ENCODE data around the gene PRRX2. TPM values are rescaled to one million over a fixed set of nuclear protein-coding genes. Genes with fewer than 3 reads are reported as not detected.

Gene PRRX2
- polyA plus RNA-seq, 1 experiment, result 8.3 TPM

DNA sequence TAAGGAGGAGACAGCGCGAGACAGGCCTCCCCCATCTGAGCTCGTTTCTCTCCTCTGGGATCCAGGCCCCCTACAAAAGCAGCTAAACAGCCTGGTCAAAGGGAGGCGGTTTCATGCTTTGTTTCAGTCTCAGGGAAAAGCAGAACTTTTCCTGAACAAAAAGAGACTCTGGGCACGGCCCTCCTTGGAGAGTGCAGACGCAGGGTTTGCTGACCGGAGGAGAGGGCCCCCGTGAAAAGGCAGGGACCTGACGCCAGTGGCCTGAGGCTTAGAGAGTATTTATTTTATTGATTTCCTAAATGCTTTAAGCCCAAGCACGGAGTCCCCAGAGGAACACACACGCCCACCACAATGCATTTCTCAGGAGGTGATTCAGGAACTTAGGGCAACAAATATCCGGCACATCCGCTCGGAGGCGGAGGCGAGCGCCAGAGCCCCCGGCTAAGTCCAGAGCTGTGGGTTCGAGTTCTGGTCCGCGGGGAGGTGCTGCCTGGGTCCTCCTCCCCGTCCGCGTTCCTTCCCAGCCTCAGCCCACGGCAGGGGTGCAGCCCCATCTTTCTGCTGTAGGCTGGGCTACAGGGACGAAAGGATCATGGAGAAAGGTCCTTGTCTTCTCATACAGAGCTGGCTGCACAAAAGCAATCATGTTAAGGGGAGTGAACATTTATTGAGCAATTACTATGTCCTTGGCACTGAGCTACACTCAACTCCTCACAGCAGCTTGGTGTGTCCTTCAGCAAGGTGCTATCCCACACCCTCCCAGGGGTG, 47.4 kb downstream of the PRRX2 start:
- H3K27me3 ChIP-seq (ENCODE audit: control insufficient read depth, insufficient read depth, low read length), result no peaks in the 10 kb centered on the region
- POLR2A ChIA-PET, result interaction anchor here (0.5 to 2.1 kb wide), 6 partner anchors 10 to 292 kb away, joined by 4 to 20 read pairs (median 6); partner anchors contain the start of gene PRRX2
- TF ChIP-seq, protein P1, sequence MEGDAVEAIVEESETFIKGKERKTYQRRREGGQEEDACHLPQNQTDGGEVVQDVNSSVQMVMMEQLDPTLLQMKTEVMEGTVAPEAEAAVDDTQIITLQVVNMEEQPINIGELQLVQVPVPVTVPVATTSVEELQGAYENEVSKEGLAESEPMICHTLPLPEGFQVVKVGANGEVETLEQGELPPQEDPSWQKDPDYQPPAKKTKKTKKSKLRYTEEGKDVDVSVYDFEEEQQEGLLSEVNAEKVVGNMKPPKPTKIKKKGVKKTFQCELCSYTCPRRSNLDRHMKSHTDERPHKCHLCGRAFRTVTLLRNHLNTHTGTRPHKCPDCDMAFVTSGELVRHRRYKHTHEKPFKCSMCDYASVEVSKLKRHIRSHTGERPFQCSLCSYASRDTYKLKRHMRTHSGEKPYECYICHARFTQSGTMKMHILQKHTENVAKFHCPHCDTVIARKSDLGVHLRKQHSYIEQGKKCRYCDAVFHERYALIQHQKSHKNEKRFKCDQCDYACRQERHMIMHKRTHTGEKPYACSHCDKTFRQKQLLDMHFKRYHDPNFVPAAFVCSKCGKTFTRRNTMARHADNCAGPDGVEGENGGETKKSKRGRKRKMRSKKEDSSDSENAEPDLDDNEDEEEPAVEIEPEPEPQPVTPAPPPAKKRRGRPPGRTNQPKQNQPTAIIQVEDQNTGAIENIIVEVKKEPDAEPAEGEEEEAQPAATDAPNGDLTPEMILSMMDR (IDR thresholded peaks at IDR 0.05; ENCODE audit: low read depth, low read length), result 0 out of 2 replicates have a peak, but pooled peaks have one; percentile 10
- H3K4me3 ChIP-seq (ENCODE audit: low read depth, low read length), result peak overlapping the region; percentile 36
- peak overlapping the region; percentile 95 for H3K27ac ChIP-seq (ENCODE audit: low read depth, low read length)
- CTCF ChIA-PET, result interaction anchor here (1.0 to 5.0 kb wide), 4 partner anchors 13 to 63 kb away, joined by 3 to 34 read pairs (median 6); no protein-coding TSS in a partner anchor
- H3K9me3 ChIP-seq (ENCODE audit: control insufficient read depth, insufficient read depth, low read length), result no peaks in the 10 kb centered on the region; the same call in 1 of the 2 replicates
- peak; percentile 41 for DNase-seq (ENCODE audit: low read depth, low spot score)

DNA sequence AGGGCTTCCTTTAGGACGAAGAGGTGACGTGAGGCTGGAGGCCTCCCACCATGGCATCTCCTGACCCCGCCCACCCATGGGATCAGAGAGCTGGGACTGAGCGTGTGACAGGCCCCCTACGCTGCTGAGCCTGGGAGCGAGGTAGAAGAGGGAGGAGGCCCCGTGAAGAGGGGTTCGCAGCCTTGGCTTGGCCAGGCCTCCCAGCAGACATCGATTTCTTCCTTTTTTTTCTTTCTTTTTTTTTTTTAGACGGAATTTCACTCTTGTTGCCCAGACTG, 47.9 kb downstream of the PRRX2 start:
- no peak for DNase-seq (ENCODE audit: low read depth, low spot score)

DNA sequence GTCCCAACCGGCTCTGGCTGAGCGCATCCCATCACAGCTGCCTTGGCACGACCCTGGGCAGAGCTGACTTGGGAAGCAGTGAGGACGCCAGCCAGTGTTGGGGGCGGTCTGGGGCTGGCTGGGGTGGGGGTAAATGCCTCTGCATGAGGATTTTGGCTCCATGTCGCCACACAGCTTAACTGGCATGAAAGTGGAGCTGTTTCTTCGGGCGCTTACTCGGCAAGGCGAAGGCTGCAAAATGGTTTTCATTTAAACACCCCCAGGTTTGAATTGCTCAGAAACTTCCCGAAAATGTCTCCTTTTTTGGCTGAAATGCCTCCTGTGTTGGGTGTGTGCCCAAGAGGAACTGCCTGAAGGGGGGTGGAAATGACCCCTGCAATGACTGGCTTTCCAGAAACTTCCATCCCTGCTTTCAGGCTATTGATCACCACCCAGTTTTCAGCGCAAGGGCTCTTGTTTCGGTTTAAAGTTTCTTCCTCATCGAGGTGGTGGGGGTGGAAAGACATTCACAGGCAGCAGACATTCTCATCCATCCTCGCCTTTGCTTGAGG, 49.1 kb downstream of the PRRX2 start:
- no peak for DNase-seq (ENCODE audit: low read depth, low spot score)
- TF ChIP-seq, protein P1 (IDR thresholded peaks at IDR 0.05; ENCODE audit: low read depth, low read length), result no peak
- Histone ChIP-seq H3K4me3 (ENCODE audit: low read depth, low read length) (no peak overlapping the region), H3K27ac (ENCODE audit: low read depth, low read length) (no peak overlapping the region), H3K27me3 (ENCODE audit: control insufficient read depth, insufficient read depth, low read length) (no peaks in the 10 kb centered on the region), H3K9me3 (ENCODE audit: control insufficient read depth, insufficient read depth, low read length) (no peaks in the 10 kb centered on the region; the same call in 1 of the 2 replicates)
- CTCF ChIA-PET, result interaction anchor here (5.0 kb wide), 1 partner anchor 12 kb away, joined by 34 read pairs; no protein-coding TSS in a partner anchor
- POLR2A ChIA-PET, result no interaction called here

More for the DNA sequence above, 47.9 kb downstream of the PRRX2 start:
- Histone ChIP-seq H3K4me3 (ENCODE audit: low read depth, low read length) (no peak overlapping the region), H3K27ac (ENCODE audit: low read depth, low read length) (peak overlapping the region; percentile 95), H3K27me3 (ENCODE audit: control insufficient read depth, insufficient read depth, low read length) (no peaks in the 10 kb centered on the region), H3K9me3 (ENCODE audit: control insufficient read depth, insufficient read depth, low read length) (no peaks in the 10 kb centered on the region; the same call in 1 of the 2 replicates)
- ChIA-PET POLR2A (interaction anchor here (2.0 to 2.1 kb wide), 3 partner anchors 11 to 64 kb away, joined by 4 to 20 read pairs (median 10); no protein-coding TSS in a partner anchor), CTCF (interaction anchor here (1.0 to 5.0 kb wide), 3 partner anchors 13 to 46 kb away, joined by 3 to 34 read pairs (median 8); no protein-coding TSS in a partner anchor)
- TF ChIP-seq, protein P1 (IDR thresholded peaks at IDR 0.05; ENCODE audit: low read depth, low read length), result no peak

DNA sequence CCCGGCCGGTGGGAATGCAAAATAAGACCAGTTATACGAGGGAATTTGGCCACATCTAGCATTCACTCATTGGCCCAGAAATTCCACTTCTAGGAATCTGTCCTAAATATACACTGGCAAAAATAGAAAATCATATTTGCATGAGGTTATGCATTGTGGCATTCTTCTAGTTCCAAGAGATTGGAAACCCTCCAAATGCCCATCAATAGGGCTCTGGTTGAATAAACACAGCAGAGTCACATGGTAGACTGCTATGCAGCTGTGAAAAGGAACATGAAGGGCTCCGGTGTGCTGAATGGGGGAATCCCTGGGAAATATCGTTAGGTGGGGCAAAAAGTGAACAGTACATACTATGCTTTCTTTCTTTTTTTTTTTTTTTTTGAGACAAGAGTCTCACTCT, 50.6 kb downstream of the PRRX2 start:
- Histone ChIP-seq H3K9me3 (ENCODE audit: control insufficient read depth, insufficient read depth, low read length) (no peaks in the 10 kb centered on the region; the same call in 1 of the 2 replicates), H3K27ac (ENCODE audit: low read depth, low read length) (no peak overlapping the region), H3K4me3 (ENCODE audit: low read depth, low read length) (no peak overlapping the region), H3K27me3 (ENCODE audit: control insufficient read depth, insufficient read depth, low read length) (no peaks in the 10 kb centered on the region)
- no peak for DNase-seq (ENCODE audit: low read depth, low spot score)
- POLR2A ChIA-PET, result no interaction called here
- CTCF ChIA-PET, result interaction anchor here (0.7 to 5.0 kb wide), 2 partner anchors 10 to 22 kb away, joined by 4 to 34 read pairs; no protein-coding TSS in a partner anchor
- TF ChIP-seq, protein P1 (IDR thresholded peaks at IDR 0.05; ENCODE audit: low read depth, low read length), result no peak

DNA sequence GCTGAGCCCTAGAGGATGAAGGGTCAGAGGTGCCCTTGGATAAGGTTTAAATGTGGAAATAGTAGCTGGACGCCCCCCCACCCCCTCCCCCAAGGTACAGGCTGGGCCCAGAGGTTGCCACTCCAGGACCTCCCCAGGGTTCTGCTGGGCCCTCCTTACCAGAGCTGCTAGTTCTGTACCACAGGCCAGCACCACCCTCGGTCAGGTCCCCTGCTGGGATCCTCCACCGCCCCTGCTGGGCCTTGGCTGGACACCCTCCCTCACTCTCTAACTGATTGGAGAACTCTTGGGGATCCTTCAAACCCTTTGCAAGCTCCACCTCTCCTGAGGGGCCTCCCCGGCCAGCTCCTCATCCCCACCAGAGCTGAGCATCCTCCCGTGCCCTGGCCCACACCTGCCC, 52.5 kb downstream of the PRRX2 start:
- TF ChIP-seq, protein P1 (IDR thresholded peaks at IDR 0.05; ENCODE audit: low read depth, low read length), result no peak
- POLR2A ChIA-PET, result no interaction called here
- Histone ChIP-seq H3K9me3 (ENCODE audit: control insufficient read depth, insufficient read depth, low read length) (no peaks in the 10 kb centered on the region; the same call in 1 of the 2 replicates), H3K27ac (ENCODE audit: low read depth, low read length) (no peak overlapping the region), H3K4me3 (ENCODE audit: low read depth, low read length) (no peak overlapping the region), H3K27me3 (ENCODE audit: control insufficient read depth, insufficient read depth, low read length) (no peaks in the 10 kb centered on the region)
- CTCF ChIA-PET, result interaction anchor here (0.5 to 1.4 kb wide), 2 partner anchors 8 to 106 kb away, joined by 6 to 7 read pairs; no protein-coding TSS in a partner anchor
- DNase-seq (ENCODE audit: low read depth, low spot score), result no peak
